Mammary epithelial cell (primary cell): ENCODE measurements around the gene GDAP1L1.

Experiments
- CTCF ChIP-seq, 2 donors: IDR thresholded peaks in 1 of 2; conservative IDR thresholded peaks in 1 of 2; 2 replicates each; pipeline ENCODE4 v1.5.1; 2011 to 2012; ENCODE audit warnings: inconsistent platforms in 2 of 2, low read length in 2 of 2, mild to moderate bottlenecking in 2 of 2, control low read depth in 1 of 2, low read depth in 1 of 2; ENCODE audit not compliant: insufficient read depth in 1 of 2; ENCODE audit errors: extremely low read depth in 1 of 2
- EZH2 ChIP-seq: IDR thresholded peaks from 2 replicates; pipeline ENCODE4 v1.6.1; 2012; ENCODE audit warnings: low read length, inconsistent platforms, borderline replicate concordance

DNA sequence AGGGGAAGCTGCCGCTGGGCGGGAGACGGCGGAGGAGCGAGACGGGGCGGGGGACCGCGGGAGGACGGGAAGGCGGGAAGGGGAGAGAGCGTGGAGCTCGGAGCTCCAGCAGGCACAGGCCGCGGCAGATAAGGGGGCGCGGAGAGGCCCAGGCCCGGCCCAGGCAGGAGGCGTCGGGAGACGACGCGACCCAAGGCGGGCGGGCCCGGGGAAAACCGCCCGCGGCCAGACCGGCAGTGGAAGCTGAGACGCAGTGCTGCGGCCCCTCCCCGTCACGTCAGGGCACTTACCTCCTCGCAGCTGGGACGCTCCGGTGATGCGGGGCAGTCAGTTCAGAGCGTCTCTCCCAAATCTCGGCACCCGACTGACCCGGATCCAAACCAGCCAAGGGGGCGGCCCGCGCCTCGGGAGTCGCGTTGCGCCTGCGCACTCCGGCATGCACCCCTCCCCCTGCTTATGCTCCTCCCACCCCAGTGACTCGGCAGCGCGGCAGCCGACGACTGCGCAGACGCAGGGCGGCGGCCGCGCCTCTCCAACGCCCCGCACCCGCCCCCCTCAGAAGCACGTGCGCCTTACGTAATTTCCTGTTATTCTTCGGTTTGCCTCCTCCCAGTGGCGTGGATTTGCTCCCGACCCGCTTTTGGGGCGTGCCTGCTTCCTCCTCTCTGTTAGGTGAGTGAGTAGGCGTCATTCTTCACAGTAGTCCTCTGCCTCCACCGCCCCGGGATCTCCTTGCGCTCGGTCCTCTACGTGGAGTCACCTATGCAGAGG is 36.5 kb upstream of the GDAP1L1 start, which contains the start of gene OSER1:
- TF ChIP-seq CTCF (conservative IDR thresholded peaks at IDR 0.05 in 1 of 2, IDR thresholded peaks at IDR 0.05 in 1 of 2; ENCODE audit: extremely low read depth in 1 of 2, insufficient read depth in 1 of 2, low read depth in 1 of 2, low read length in 2 of 2) (no peak), EZH2 (no peak)
